CD14-positive monocyte (primary cell): ENCODE measurements around the gene ABCC4. TPM values are rescaled to one million over a fixed set of nuclear protein-coding genes. Genes with fewer than 3 reads are reported as not detected.

ENCODE experiments used
- DNase-seq, 3 donors: peaks; one replicate each; pipeline ENCODE4 v3.0.0-alpha.2; 2011 to 2022
- H2AFZ ChIP-seq: 2 replicates; pipeline ENCODE4 v1.6.0; 2012; ENCODE audit warnings: mild to moderate bottlenecking, low read depth, low read length, inconsistent platforms; ENCODE audit not compliant: insufficient read depth, poor library complexity, severe bottlenecking
- H3K27ac ChIP-seq, 2 donors: 1 replicate in 1 of 2; 2 replicates in 1 of 2; pipeline ENCODE4 v1.5.1; 2012 to 2013; ENCODE audit warnings: low read length in 2 of 2, control low read depth in 1 of 2, inconsistent platforms in 1 of 2, low read depth in 1 of 2, mild to moderate bottlenecking in 1 of 2
- H3K27me3 ChIP-seq, 2 donors: one replicate each; pipeline versions ENCODE4 v1.6.0 to v1.6.1; 2011 to 2013; ENCODE audit warnings: low read length in 2 of 2; ENCODE audit not compliant: control insufficient read depth in 2 of 2, insufficient read depth in 2 of 2
- H3K36me3 ChIP-seq, 2 donors: replicated peaks in 1 of 2; 1 replicate in 1 of 2; 2 replicates in 1 of 2; pipeline versions ENCODE4 v1.5.1 to v1.6.1; 2012 to 2013; ENCODE audit warnings: low read length in 2 of 2, control low read depth in 1 of 2, inconsistent platforms in 1 of 2, mild to moderate bottlenecking in 1 of 2; ENCODE audit not compliant: insufficient read depth in 2 of 2, control insufficient read depth in 1 of 2
- H3K4me1 ChIP-seq, 2 donors: 1 replicate in 1 of 2; 2 replicates in 1 of 2; pipeline versions ENCODE4 v1.5.1 to v1.6.1; 2012 to 2013; ENCODE audit warnings: low read length in 2 of 2, control low read depth in 1 of 2, inconsistent platforms in 1 of 2, mild to moderate bottlenecking in 1 of 2, moderate library complexity in 1 of 2; ENCODE audit not compliant: insufficient read depth in 2 of 2, control insufficient read depth in 1 of 2
- H3K4me2 ChIP-seq: replicated peaks from 2 replicates; pipeline ENCODE3; 2012; ENCODE audit warnings: low read length, moderate library complexity, mild to moderate bottlenecking; ENCODE audit not compliant: poor library complexity, severe bottlenecking; ENCODE audit errors: extremely low read depth
- H3K4me3 ChIP-seq, 3 experiments: fragments of 200-600 bp in 1 of 3; sonication (generic) in 1 of 3; replicated peaks in 1 of 3; 1 replicate in 2 of 3; 2 replicates in 1 of 3; pipeline ENCODE4 v1.5.1; 2011 to 2013; ENCODE audit warnings: low read length in 3 of 3, mild to moderate bottlenecking in 3 of 3, control low read depth in 2 of 3, low read depth in 2 of 3, inconsistent platforms in 1 of 3, moderate library complexity in 1 of 3
- H3K79me2 ChIP-seq: 2 replicates; pipeline ENCODE4 v1.6.0; 2012; ENCODE audit warnings: mild to moderate bottlenecking, control low read depth, inconsistent platforms, low read length, moderate library complexity; ENCODE audit not compliant: insufficient read depth
- H3K9ac ChIP-seq: 2 replicates; pipeline ENCODE4 v1.6.0; 2017; ENCODE audit warnings: low read length, mild to moderate bottlenecking; ENCODE audit not compliant: insufficient read depth, poor library complexity, severe bottlenecking
- H3K9me3 ChIP-seq, 2 donors: replicated peaks in 1 of 2; 1 replicate in 1 of 2; 2 replicates in 1 of 2; pipeline versions ENCODE4 v1.5.1 to v1.6.1; 2012 to 2013; ENCODE audit warnings: low read length in 2 of 2, control low read depth in 1 of 2; ENCODE audit not compliant: control insufficient read depth in 1 of 2, insufficient read depth in 1 of 2
- H4K20me1 ChIP-seq: 2 replicates; pipeline ENCODE4 v1.6.0; 2012; ENCODE audit warnings: mild to moderate bottlenecking, low read length, control low read depth, moderate library complexity; ENCODE audit not compliant: insufficient read depth
- H3K27ac Mint-ChIP-seq, 7 donors: one replicate each; pipeline ENCODE4 v1.8.0; 2020; ENCODE audit warnings: mild to moderate bottlenecking in 7 of 7, mixed read lengths in 7 of 7, moderate library complexity in 6 of 7, inconsistent platforms in 2 of 7
- H3K27me3 Mint-ChIP-seq, 3 donors: one replicate each; pipeline ENCODE4 v1.8.0; 2021 to 2022; ENCODE audit warnings: low read depth in 3 of 3, mild to moderate bottlenecking in 3 of 3, mixed read lengths in 3 of 3, moderate library complexity in 3 of 3, inconsistent platforms in 1 of 3
- H3K36me3 Mint-ChIP-seq, 2 donors: one replicate each; pipeline ENCODE4 v1.8.0; 2020; ENCODE audit warnings: mixed read lengths in 2 of 2, inconsistent platforms in 1 of 2, mild to moderate bottlenecking in 1 of 2
- H3K4me1 Mint-ChIP-seq: one replicate; pipeline ENCODE4 v1.8.0; 2020; ENCODE audit warnings: mild to moderate bottlenecking, mixed read lengths
- H3K4me3 Mint-ChIP-seq, 2 donors: one replicate each; pipeline ENCODE4 v1.8.0; 2020; ENCODE audit warnings: mild to moderate bottlenecking in 2 of 2, mixed read lengths in 2 of 2, moderate library complexity in 1 of 2
- H3K9me3 Mint-ChIP-seq, 7 donors: one replicate each; pipeline ENCODE4 v1.8.0; 2020 to 2022; ENCODE audit warnings: mixed read lengths in 7 of 7, mild to moderate bottlenecking in 6 of 7, moderate library complexity in 6 of 7, inconsistent platforms in 2 of 7
- CTCF ChIP-seq: fragments of 200-600 bp; IDR thresholded peaks from one replicate; pipeline ENCODE4 v1.8.0; 2022; ENCODE audit warnings: antibody characterized with exemption, mild to moderate bottlenecking
- WGBS: methylation state at CpG from one replicate; pipeline ENCODE4 v1.1.5; 2013; ENCODE audit warnings: missing lambda C conversion rate; ENCODE audit not compliant: insufficient coverage; 5-methylcytosine and 5-hydroxymethylcytosine counted together
- intact Hi-C, 2 donors: fragments of 100-400 bp; cut with micrococcal nuclease; formaldehyde crosslinking; loops; one replicate each; pipeline versions ENCODE4 v1.15.0 to v1.15.1; 2023
- polyA plus RNA-seq, 3 donors: library from polyadenylated mRNA; depleted of rRNA in 1 of 3; unstranded in 2 of 3; stranded (reverse) in 1 of 3; fragments of 300-500 nt in 2 of 3; fragments of >200 nt in 1 of 3; fragmentation: Illumina TruSeq in 2 of 3; gene quantifications; 1 replicate in 2 of 3; 2 replicates in 1 of 3; pipeline ENCODE4 v1.2.3, GENCODE V29; 2012 to 2021

The ABCC4 gene
- polyA plus RNA-seq, 3 donors = 0.96 to 2.5 (median 1.7) TPM

- Histone ChIP-seq H2AFZ (no peak overlapping the region), H3K9ac (no peak overlapping the region), H3K79me2 (no peaks in the 10 kb centered on the region), H3K27me3 (no peaks in the 10 kb centered on the region), H3K9me3 (no peaks in the 10 kb centered on the region), H3K4me3 (no peak overlapping the region), H3K4me1 (peaks cover 7% of the 10 kb centered on the region in 2 donors), H3K27ac (no peak overlapping the region), H3K4me2 (no peak overlapping the region), H3K36me3 (no peaks in the 10 kb centered on the region), H4K20me1 (no peaks in the 10 kb centered on the region)
- Mint-ChIP-seq H3K36me3 (no peaks in the 10 kb centered on the region), H3K4me1 (peaks cover 9% of the 10 kb centered on the region), H3K27me3 (peaks cover 0 to 2% (median 0%) of the 10 kb centered on the region in 3 donors), H3K4me3 (no peak overlapping the region), H3K27ac (no peak overlapping the region), H3K9me3 (peaks cover 0 to 2% (median 0%) of the 10 kb centered on the region in 7 donors)
- TF ChIP-seq CTCF = no peak
- DNase-seq = no peak
- intact Hi-C loops = no loop called here
- WGBS = no CpG with 5 or more reads among the region's 3 CpGs
Observed at GRCh38 chr13:95337597-95337996, 36.3 kb upstream of the ABCC4 start.

- no peak overlapping the region for H3K4me2 ChIP-seq
- peaks cover 0 to 2% (median 0%) of the 10 kb centered on the region in 7 donors for H3K9me3 Mint-ChIP-seq
- H3K4me3 ChIP-seq = no peak overlapping the region
- 100% methylated on average over 2 of the region's 6 CpGs for WGBS
- H3K27me3 ChIP-seq = no peaks in the 10 kb centered on the region
- no peaks in the 10 kb centered on the region for H3K36me3 Mint-ChIP-seq
- no peak overlapping the region for H3K27ac Mint-ChIP-seq
- no peaks in the 10 kb centered on the region for H3K27me3 Mint-ChIP-seq
- no peak for DNase-seq
- no peak overlapping the region for H3K4me3 Mint-ChIP-seq
- peaks cover 7% of the 10 kb centered on the region in 2 donors for H3K4me1 ChIP-seq
- H3K9ac ChIP-seq = no peak overlapping the region
- no peak for TF ChIP-seq CTCF
- peaks cover 9% of the 10 kb centered on the region for H3K4me1 Mint-ChIP-seq
- H4K20me1 ChIP-seq = no peaks in the 10 kb centered on the region
- no peak overlapping the region for H3K27ac ChIP-seq
- no peaks in the 10 kb centered on the region for H3K36me3 ChIP-seq
- intact Hi-C loops = no loop called here
- H3K9me3 ChIP-seq = no peaks in the 10 kb centered on the region
- H3K79me2 ChIP-seq = no peaks in the 10 kb centered on the region
- H2AFZ ChIP-seq = no peak overlapping the region
Observed at GRCh38 chr13:95335667-95336066, 34.4 kb upstream of the ABCC4 start.
